DOHH2 (cell line): ENCODE data around the gene CASP8AP2.
"Not testable (repeated sequence)": the region's sequence is repeated elsewhere in the genome, so short reads cannot be mapped to it uniquely, and the experiment has no call there.

Source experiments
- H3F3A ChIP-seq: fragments of 200-600 bp; sonication (generic), shearing (Covaris generic); 2 replicates; pipeline ENCODE4 v1.6.0; 2016; ENCODE audit warnings: antibody characterized with exemption, mild to moderate bottlenecking; ENCODE audit not compliant: control insufficient read depth, insufficient read depth
- H3K27ac ChIP-seq: fragments of 200-600 bp; sonication (generic); 2 replicates; pipeline ENCODE4 v1.5.1; 2014; ENCODE audit warnings: low read depth, mild to moderate bottlenecking, low read length, moderate library complexity
- H3K27me3 ChIP-seq: fragments of 200-600 bp; sonication (generic); 2 replicates; pipeline ENCODE4 v1.6.1; 2014; ENCODE audit warnings: mild to moderate bottlenecking, low read length, mixed read lengths; ENCODE audit not compliant: control insufficient read depth
- H3K36me3 ChIP-seq: fragments of 200-600 bp; sonication (generic); 2 replicates; pipeline ENCODE4 v1.6.1; 2014; ENCODE audit warnings: mild to moderate bottlenecking, low read length, moderate library complexity, mixed read lengths; ENCODE audit not compliant: control insufficient read depth
- H3K4me1 ChIP-seq: fragments of 200-600 bp; sonication (generic); 2 replicates; pipeline ENCODE4 v1.6.1; 2014; ENCODE audit warnings: mild to moderate bottlenecking, low read length, mixed read lengths; ENCODE audit not compliant: control insufficient read depth
- H3K4me2 ChIP-seq: fragments of 200-600 bp; sonication (generic); 2 replicates; pipeline ENCODE4 v1.6.0; 2014; ENCODE audit warnings: mild to moderate bottlenecking, low read length, moderate library complexity
- H3K4me3 ChIP-seq: fragments of 200-600 bp; sonication (generic); 2 replicates; pipeline ENCODE4 v1.5.1; 2014; ENCODE audit warnings: mild to moderate bottlenecking, low read length, mixed read lengths
- H3K79me2 ChIP-seq: fragments of 200-600 bp; sonication (generic); 2 replicates; pipeline ENCODE4 v1.6.1; 2014; ENCODE audit warnings: mild to moderate bottlenecking, low read length, mixed read lengths; ENCODE audit not compliant: control insufficient read depth
- H3K9me2 ChIP-seq: fragments of 200-600 bp; sonication (generic); replicated peaks from 2 replicates; pipeline ENCODE4 v1.6.1; 2014; ENCODE audit warnings: mild to moderate bottlenecking, low read length, mixed read lengths; ENCODE audit not compliant: control insufficient read depth
- H3K9me3 ChIP-seq: fragments of 200-600 bp; sonication (generic); 2 replicates; pipeline ENCODE4 v1.6.1; 2014; ENCODE audit warnings: antibody characterized with exemption, low read length, mixed read lengths; ENCODE audit not compliant: control insufficient read depth, insufficient read depth
- H4K20me1 ChIP-seq: fragments of 200-600 bp; sonication (generic); 2 replicates; pipeline ENCODE4 v1.6.0; 2014; ENCODE audit warnings: low read depth, mild to moderate bottlenecking, antibody characterized with exemption, low read length, moderate library complexity; ENCODE audit not compliant: control insufficient read depth, insufficient read depth
- EZH2phosphoT487 ChIP-seq: fragments of 200-600 bp; sonication (generic); IDR thresholded peaks from 2 replicates; pipeline ENCODE4 v1.6.1; 2017; ENCODE audit warnings: borderline replicate concordance, mild to moderate bottlenecking, antibody characterized with exemption, low read length, moderate library complexity, mixed read lengths
- TF ChIP-seq, protein P1 (sequence below): fragments of 200-600 bp; sonication (generic); IDR thresholded peaks from one replicate; pipeline ENCODE4 v1.5.1; 2014; ENCODE audit warnings: antibody characterized with exemption, mild to moderate bottlenecking, low read depth, low read length; ENCODE audit not compliant: poor library complexity, severe bottlenecking

The CASP8AP2 gene

GRCh38 chr6:89829472-89830169, at the start of gene CASP8AP2:
Gene CASP8AP2, plus strand, starts transcription at chr6:89829880.
- H3K4me1 ChIP-seq, result peaks cover 35% of the 10 kb centered on the region
- H3K4me2 ChIP-seq, result peak within 1 kb of the TSS; percentile 94
- peak within 1 kb of the TSS; percentile 88 for H3K4me3 ChIP-seq
- H3K27ac ChIP-seq, result peak within 1 kb of the TSS; percentile 82
- peaks cover 40% of the 10 kb centered on the region for H3K36me3 ChIP-seq
- H3K27me3 ChIP-seq, result no peaks in the 10 kb centered on the region
- no peaks in the 10 kb centered on the region for H4K20me1 ChIP-seq
- H3K9me2 ChIP-seq, result no peaks in the 10 kb centered on the region
- H3K9me3 ChIP-seq, result no peaks in the 10 kb centered on the region
- H3F3A ChIP-seq, result peaks cover 7% of the 10 kb centered on the region
- TF ChIP-seq, protein P1, sequence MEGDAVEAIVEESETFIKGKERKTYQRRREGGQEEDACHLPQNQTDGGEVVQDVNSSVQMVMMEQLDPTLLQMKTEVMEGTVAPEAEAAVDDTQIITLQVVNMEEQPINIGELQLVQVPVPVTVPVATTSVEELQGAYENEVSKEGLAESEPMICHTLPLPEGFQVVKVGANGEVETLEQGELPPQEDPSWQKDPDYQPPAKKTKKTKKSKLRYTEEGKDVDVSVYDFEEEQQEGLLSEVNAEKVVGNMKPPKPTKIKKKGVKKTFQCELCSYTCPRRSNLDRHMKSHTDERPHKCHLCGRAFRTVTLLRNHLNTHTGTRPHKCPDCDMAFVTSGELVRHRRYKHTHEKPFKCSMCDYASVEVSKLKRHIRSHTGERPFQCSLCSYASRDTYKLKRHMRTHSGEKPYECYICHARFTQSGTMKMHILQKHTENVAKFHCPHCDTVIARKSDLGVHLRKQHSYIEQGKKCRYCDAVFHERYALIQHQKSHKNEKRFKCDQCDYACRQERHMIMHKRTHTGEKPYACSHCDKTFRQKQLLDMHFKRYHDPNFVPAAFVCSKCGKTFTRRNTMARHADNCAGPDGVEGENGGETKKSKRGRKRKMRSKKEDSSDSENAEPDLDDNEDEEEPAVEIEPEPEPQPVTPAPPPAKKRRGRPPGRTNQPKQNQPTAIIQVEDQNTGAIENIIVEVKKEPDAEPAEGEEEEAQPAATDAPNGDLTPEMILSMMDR, result no peak
- no peak for TF ChIP-seq EZH2phosphoT487
- H3K79me2 ChIP-seq, result peaks cover 42% of the 10 kb centered on the region

GRCh38 chr6:89781070-89782034, 48.3 kb upstream of the CASP8AP2 start:
- Histone ChIP-seq H3K9me2 (no peaks in the 10 kb centered on the region), H3K27me3 (no peaks in the 10 kb centered on the region), H3K9me3 (no peaks in the 10 kb centered on the region), H3K27ac (no peak overlapping the region), H3K79me2 (no peaks in the 10 kb centered on the region), H3K4me3 (no peak overlapping the region), H3K4me2 (no peak overlapping the region), H3K4me1 (no peaks in the 10 kb centered on the region), H4K20me1 (no peaks in the 10 kb centered on the region), H3F3A (no peaks in the 10 kb centered on the region), H3K36me3 (peaks cover 77% of the 10 kb centered on the region)
- TF ChIP-seq, protein P1, result no peak
- TF ChIP-seq EZH2phosphoT487, result no peak

GRCh38 chr6:89782222-89782621, 47.5 kb upstream of the CASP8AP2 start:
- H3K27ac ChIP-seq, result no peak overlapping the region
- H3K4me1 ChIP-seq, result no peaks in the 10 kb centered on the region
- no peaks in the 10 kb centered on the region for H3K79me2 ChIP-seq
- peaks cover 74% of the 10 kb centered on the region for H3K36me3 ChIP-seq
- TF ChIP-seq, protein P1, result no peak
- no peak for TF ChIP-seq EZH2phosphoT487
- H4K20me1 ChIP-seq, result no peaks in the 10 kb centered on the region
- no peaks in the 10 kb centered on the region for H3K27me3 ChIP-seq
- H3K9me2 ChIP-seq, result no peaks in the 10 kb centered on the region
- no peak overlapping the region for H3K4me2 ChIP-seq
- no peaks in the 10 kb centered on the region for H3K9me3 ChIP-seq
- no peak overlapping the region for H3K4me3 ChIP-seq
- H3F3A ChIP-seq, result no peaks in the 10 kb centered on the region

DNA sequence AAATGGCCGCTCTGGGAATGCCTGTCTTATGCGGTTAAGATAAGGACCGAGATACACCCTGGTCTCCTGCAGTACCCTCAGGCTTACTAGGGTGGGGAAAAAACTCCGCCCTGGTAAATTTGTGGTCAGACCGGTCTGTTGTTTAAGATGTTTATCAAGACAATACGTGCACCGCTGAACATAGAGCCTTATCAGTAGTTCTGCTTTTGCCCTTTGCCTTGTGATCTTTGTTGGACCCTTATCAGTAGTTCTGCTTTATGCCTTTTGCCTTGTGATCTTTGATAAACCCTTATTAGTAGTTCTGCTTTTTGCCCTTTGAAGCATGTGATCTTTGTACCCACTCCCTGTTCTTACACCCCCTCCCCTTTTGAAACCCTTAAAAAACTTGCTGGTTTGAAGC, 46.4 kb upstream of the CASP8AP2 start:
- not testable (repeated sequence) for H3K79me2 ChIP-seq, H3F3A ChIP-seq, H3K9me2 ChIP-seq, H3K4me1 ChIP-seq, H3K27ac ChIP-seq, H3K27me3 ChIP-seq, H3K9me3 ChIP-seq, H3K4me2 ChIP-seq, H4K20me1 ChIP-seq, H3K4me3 ChIP-seq
- H3K36me3 ChIP-seq, result peaks cover 77% of the 10 kb centered on the region
